WTC11 (cell line): ENCODE measurements around the gene DHCR7. TPM values are rescaled to one million over a fixed set of nuclear protein-coding genes. Genes with fewer than 3 reads are reported as not detected.

ENCODE experiments used
- ATAC-seq: fragments of 200-7000 bp; cut with Tn5 transposase; 2 replicates; pipeline ENCODE4 v1.10.0; 2021; ENCODE audit warnings: mild to moderate bottlenecking, moderate library complexity
- CTCF ChIA-PET: fragments of 300-600 bp; sonication (Branson Sonifier 250); formaldehyde crosslinking; loops from one replicate; lab custom pipeline; 2021; ENCODE audit warnings: antibody characterized with exemption; lab: Charles Lee
- POLR2A ChIA-PET: fragments of 350-600 bp; sonication (Branson Sonifier 250); formaldehyde crosslinking; loops from one replicate; lab custom pipeline; 2021; ENCODE audit warnings: antibody characterized with exemption; lab: Charles Lee
- DNase-seq: peaks from one replicate; pipeline ENCODE4 v3.0.0; 2021; ENCODE audit warnings: low spot score
- H3K27ac Mint-ChIP-seq: 2 replicates; pipeline ENCODE4 v1.8.0; 2021; ENCODE audit warnings: mixed read lengths
- H3K27me3 Mint-ChIP-seq: 2 replicates; pipeline ENCODE4 v1.8.0; 2021; ENCODE audit warnings: low read depth, mild to moderate bottlenecking, moderate library complexity, mixed read lengths
- H3K36me3 Mint-ChIP-seq: 2 replicates; pipeline ENCODE4 v1.8.0; 2021; ENCODE audit warnings: mixed read lengths
- H3K4me1 Mint-ChIP-seq: 2 replicates; pipeline ENCODE4 v1.8.0; 2022; ENCODE audit warnings: mixed read lengths
- H3K4me3 Mint-ChIP-seq: 2 replicates; pipeline ENCODE4 v1.8.0; 2021; ENCODE audit warnings: mild to moderate bottlenecking, moderate library complexity, mixed read lengths
- H3K9me3 Mint-ChIP-seq: 2 replicates; pipeline ENCODE4 v1.8.0; 2021; ENCODE audit warnings: mixed read lengths
- ATF6 ChIP-seq: sonication (generic); formaldehyde crosslinking; IDR thresholded peaks from 2 replicates; pipeline ENCODE4 v1.8.1; 2023; ENCODE audit warnings: mild to moderate bottlenecking, missing genetic modification reagents
- CBFB ChIP-seq: sonication (generic); formaldehyde crosslinking; IDR thresholded peaks from 2 replicates; pipeline ENCODE4 v1.8.1; 2022; ENCODE audit warnings: mild to moderate bottlenecking, low read depth, missing genetic modification reagents
- E2F4 ChIP-seq: sonication (generic); formaldehyde crosslinking; IDR thresholded peaks from 2 replicates; pipeline ENCODE4 v1.8.1; 2022; ENCODE audit warnings: low read depth, mild to moderate bottlenecking, moderate library complexity, missing genetic modification reagents, borderline replicate concordance
- FOXP1 ChIP-seq: sonication (generic); formaldehyde crosslinking; IDR thresholded peaks from 2 replicates; pipeline ENCODE4 v1.8.0; 2022; ENCODE audit warnings: missing genetic modification reagents, mild to moderate bottlenecking, moderate library complexity, borderline replicate concordance
- HMGA2 ChIP-seq: fragments of 250-450 bp; sonication (Bioruptor Pico); IDR thresholded peaks from 2 replicates; pipeline ENCODE4 v1.4.0; 2021; ENCODE audit warnings: mild to moderate bottlenecking, moderate library complexity
- HMGXB4 ChIP-seq: sonication (generic); formaldehyde crosslinking; IDR thresholded peaks from 2 replicates; pipeline ENCODE4 v1.8.1; 2023; ENCODE audit warnings: mild to moderate bottlenecking, moderate library complexity, missing genetic modification reagents
- JUN ChIP-seq: sonication (generic); formaldehyde crosslinking; IDR thresholded peaks from 2 replicates; pipeline ENCODE4 v1.8.0; 2023; ENCODE audit warnings: mild to moderate bottlenecking, missing genetic modification reagents
- MAX ChIP-seq: sonication (generic); formaldehyde crosslinking; IDR thresholded peaks from 2 replicates; pipeline ENCODE4 v1.8.0; 2022; ENCODE audit warnings: mild to moderate bottlenecking, missing genetic modification reagents
- MLX ChIP-seq: sonication (generic); formaldehyde crosslinking; IDR thresholded peaks from 2 replicates; pipeline ENCODE4 v1.8.1; 2023; ENCODE audit warnings: mild to moderate bottlenecking, missing genetic modification reagents, moderate library complexity
- NFE2L1 ChIP-seq: sonication (generic); formaldehyde crosslinking; IDR thresholded peaks from 2 replicates; pipeline ENCODE4 v1.8.1; 2023; ENCODE audit warnings: missing genetic modification reagents
- NFYB ChIP-seq: sonication (generic); formaldehyde crosslinking; conservative IDR thresholded peaks from 2 replicates; pipeline ENCODE4 v1.8.0; 2022; ENCODE audit warnings: low read depth, missing genetic modification reagents
- OVOL2 ChIP-seq: fragments of 250-450 bp; sonication (Bioruptor Pico); IDR thresholded peaks from 2 replicates; pipeline ENCODE4 v1.9.0; 2021; ENCODE audit warnings: mild to moderate bottlenecking, borderline replicate concordance
- RORB ChIP-seq: fragments of 250-450 bp; sonication (Bioruptor Pico); IDR thresholded peaks from 2 replicates; pipeline ENCODE4 v1.9.0; 2021; ENCODE audit warnings: mild to moderate bottlenecking
- ZNF281 ChIP-seq: sonication (generic); formaldehyde crosslinking; IDR thresholded peaks from 2 replicates; pipeline ENCODE4 v1.8.0; 2023; ENCODE audit warnings: mild to moderate bottlenecking, missing genetic modification reagents
- ZNF512 ChIP-seq: sonication (generic); formaldehyde crosslinking; IDR thresholded peaks from 2 replicates; pipeline ENCODE4 v1.8.1; 2022; ENCODE audit warnings: missing genetic modification reagents, borderline replicate concordance
- ZSCAN18 ChIP-seq: fragments of 250-450 bp; sonication (Bioruptor Pico); IDR thresholded peaks from 2 replicates; pipeline ENCODE4 v2.1.2; 2022; ENCODE audit warnings: mild to moderate bottlenecking, moderate library complexity
- total RNA-seq: library from RNA; stranded (reverse); gene quantifications from 3 replicates; pipeline ENCODE4 v1.2.3, GENCODE V29; 2021

Gene DHCR7
- total RNA-seq, 1 experiment from 2014 or later: 104 TPM

- ATAC-seq (no peak), DNase-seq (no peak)
- ChIA-PET CTCF (no interaction called here), POLR2A (no interaction called here)
- peaks cover 54% of the 10 kb centered on the region for H3K36me3 Mint-ChIP-seq
- no peak overlapping the region for H3K27ac Mint-ChIP-seq
- H3K27me3 Mint-ChIP-seq: no peaks in the 10 kb centered on the region
- no peak for TF ChIP-seq JUN (CRISPR knock-in tag)
- no peak for TF ChIP-seq ZNF512 (CRISPR knock-in tag)
- no peak for TF ChIP-seq MAX (CRISPR knock-in tag)
- no peak for TF ChIP-seq FOXP1
- TF ChIP-seq ZSCAN18 (CRISPR knock-in tag): no peak
- no peak for TF ChIP-seq CBFB (CRISPR knock-in tag)
- TF ChIP-seq ATF6 (CRISPR knock-in tag): no peak
- no peak for TF ChIP-seq NFYB
- no peak for TF ChIP-seq NFE2L1 (CRISPR knock-in tag)
- no peak for TF ChIP-seq RORB (CRISPR knock-in tag)
- TF ChIP-seq HMGXB4 (CRISPR knock-in tag): no peak
- no peak for TF ChIP-seq E2F4
- H3K4me1 Mint-ChIP-seq: peaks cover 6% of the 10 kb centered on the region
- H3K9me3 Mint-ChIP-seq: peaks cover 4% of the 10 kb centered on the region; the same call in 1 of the 2 replicates
- no peak overlapping the region for H3K4me3 Mint-ChIP-seq
Measured at GRCh38 chr11:71486320-71486719, 38.1 kb upstream of the DHCR7 start.

- ChIA-PET CTCF (no interaction called here), POLR2A (no interaction called here)
- TF ChIP-seq OVOL2 (no peak), MLX (CRISPR knock-in tag) (no peak), HMGA2 (CRISPR knock-in tag) (no peak), ZNF281 (no peak), NFE2L1 (CRISPR knock-in tag) (no peak)
- Mint-ChIP-seq H3K4me3 (no peak overlapping the region), H3K4me1 (peaks cover 6% of the 10 kb centered on the region), H3K36me3 (peaks cover 54% of the 10 kb centered on the region), H3K27ac (no peak overlapping the region; the same call in 1 of the 2 replicates), H3K9me3 (peaks cover 4% of the 10 kb centered on the region; the same call in 1 of the 2 replicates), H3K27me3 (no peaks in the 10 kb centered on the region)
- ATAC-seq: no peak
- no peak for DNase-seq
Measured at GRCh38 chr11:71485466-71485865, 37.3 kb upstream of the DHCR7 start.
